ENCODE measurements around the gene BCAS3. TPM values are rescaled to one million over a fixed set of nuclear protein-coding genes. Genes with fewer than 3 reads are reported as not detected.
"Not testable (repeated sequence)": the region's sequence is repeated elsewhere in the genome, so short reads cannot be mapped to it uniquely, and the experiment has no call there.

Gene BCAS3
- polyA plus RNA-seq, 4 donors: 26.2 to 27.7 (median 26.8) TPM

- no peak for DNase-seq (ENCODE audit: low read depth in 4 of 4, low spot score in 3 of 4)
These were observed 465.4 kb downstream of the BCAS3 start for GRCh38 chr17:61143026-61143425.

GRCh38 chr17:61144137-61144536 lies 466.5 kb downstream of the BCAS3 start:
- no peak for DNase-seq (ENCODE audit: low read depth in 4 of 4, low spot score in 3 of 4)

GRCh38 chr17:61144617-61145564 lies 467.2 kb downstream of the BCAS3 start:
- DNase-seq (ENCODE audit: low read depth in 4 of 4, low spot score in 3 of 4): no peak

- not testable (repeated sequence) for DNase-seq (ENCODE audit: low read depth in 4 of 4, low spot score in 3 of 4)
These were observed 469.2 kb downstream of the BCAS3 start for GRCh38 chr17:61146833-61147232.

GRCh38 chr17:61149106-61149825 lies 471.6 kb downstream of the BCAS3 start:
- DNase-seq (ENCODE audit: low read depth in 4 of 4, low spot score in 3 of 4): no peak

- DNase-seq (ENCODE audit: low read depth in 4 of 4, low spot score in 3 of 4): no peak
These were observed 472.3 kb downstream of the BCAS3 start for GRCh38 chr17:61149862-61150362.

- DNase-seq (ENCODE audit: low read depth in 4 of 4, low spot score in 3 of 4): no peak
These were observed 473.1 kb downstream of the BCAS3 start for GRCh38 chr17:61150686-61151299.

- DNase-seq (ENCODE audit: low read depth in 4 of 4, low spot score in 3 of 4): no peak
These were observed 475.2 kb downstream of the BCAS3 start for GRCh38 chr17:61152898-61153297.

GRCh38 chr17:61155590-61156237 lies 478.1 kb downstream of the BCAS3 start:
- DNase-seq (ENCODE audit: low read depth in 4 of 4, low spot score in 3 of 4): no peak

GRCh38 chr17:61157246-61157886 lies 479.7 kb downstream of the BCAS3 start:
- no peak for DNase-seq (ENCODE audit: low read depth in 4 of 4, low spot score in 3 of 4)

- no peak for DNase-seq (ENCODE audit: low read depth in 4 of 4, low spot score in 3 of 4)
These were observed 480.7 kb downstream of the BCAS3 start for GRCh38 chr17:61158376-61158775.

- no peak for DNase-seq (ENCODE audit: low read depth in 4 of 4, low spot score in 3 of 4)
These were observed 481.7 kb downstream of the BCAS3 start for GRCh38 chr17:61159221-61159814.

GRCh38 chr17:61160204-61160603 lies 482.6 kb downstream of the BCAS3 start:
- no peak for DNase-seq (ENCODE audit: low read depth in 4 of 4, low spot score in 3 of 4)

GRCh38 chr17:61160789-61161445 lies 483.3 kb downstream of the BCAS3 start:
- no peak for DNase-seq (ENCODE audit: low read depth in 4 of 4, low spot score in 3 of 4)

GRCh38 chr17:61161615-61162134 lies 484.0 kb downstream of the BCAS3 start:
- no peak for DNase-seq (ENCODE audit: low read depth in 4 of 4, low spot score in 3 of 4)

GRCh38 chr17:61164517-61164916 lies 486.9 kb downstream of the BCAS3 start:
- no peak for DNase-seq (ENCODE audit: low read depth in 4 of 4, low spot score in 3 of 4)

- no peak for DNase-seq (ENCODE audit: low read depth in 4 of 4, low spot score in 3 of 4)
These were observed 489.4 kb downstream of the BCAS3 start for GRCh38 chr17:61167075-61167474.

- no peak for DNase-seq (ENCODE audit: low read depth in 4 of 4, low spot score in 3 of 4)
These were observed 490.9 kb downstream of the BCAS3 start for GRCh38 chr17:61168506-61168905.

GRCh38 chr17:61174310-61174709 lies 496.7 kb downstream of the BCAS3 start:
- DNase-seq (ENCODE audit: low read depth in 4 of 4, low spot score in 3 of 4): no peak

All from right renal pelvis (tissue), 4 donors.